ENCODE results near the gene ASTN1.

Gene ASTN1

DNA sequence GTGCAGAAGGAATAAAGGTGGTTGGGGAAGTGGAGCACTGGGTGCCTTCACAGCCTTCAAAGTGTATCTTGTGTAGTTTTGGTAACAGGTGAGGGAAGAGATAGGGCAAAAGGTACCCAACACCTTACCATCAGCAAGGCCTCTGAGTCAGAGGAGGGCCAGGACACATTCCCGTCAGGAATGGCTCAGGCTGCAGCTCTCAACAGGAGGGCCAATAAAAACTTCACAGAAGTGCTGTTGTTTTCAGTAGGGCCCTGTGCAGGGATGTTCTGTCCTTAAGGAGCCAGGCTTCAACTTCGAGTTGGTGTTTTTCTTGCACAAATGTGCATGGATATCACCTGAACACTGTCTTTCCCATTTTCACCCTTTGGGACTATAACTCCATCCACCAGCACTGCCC lies 333.4 kb downstream of the ASTN1 start:
- POLR2A ChIA-PET = no interaction called here
- no peak for DNase-seq (ENCODE audit: extremely low spot score)
- TF ChIP-seq, protein P1, sequence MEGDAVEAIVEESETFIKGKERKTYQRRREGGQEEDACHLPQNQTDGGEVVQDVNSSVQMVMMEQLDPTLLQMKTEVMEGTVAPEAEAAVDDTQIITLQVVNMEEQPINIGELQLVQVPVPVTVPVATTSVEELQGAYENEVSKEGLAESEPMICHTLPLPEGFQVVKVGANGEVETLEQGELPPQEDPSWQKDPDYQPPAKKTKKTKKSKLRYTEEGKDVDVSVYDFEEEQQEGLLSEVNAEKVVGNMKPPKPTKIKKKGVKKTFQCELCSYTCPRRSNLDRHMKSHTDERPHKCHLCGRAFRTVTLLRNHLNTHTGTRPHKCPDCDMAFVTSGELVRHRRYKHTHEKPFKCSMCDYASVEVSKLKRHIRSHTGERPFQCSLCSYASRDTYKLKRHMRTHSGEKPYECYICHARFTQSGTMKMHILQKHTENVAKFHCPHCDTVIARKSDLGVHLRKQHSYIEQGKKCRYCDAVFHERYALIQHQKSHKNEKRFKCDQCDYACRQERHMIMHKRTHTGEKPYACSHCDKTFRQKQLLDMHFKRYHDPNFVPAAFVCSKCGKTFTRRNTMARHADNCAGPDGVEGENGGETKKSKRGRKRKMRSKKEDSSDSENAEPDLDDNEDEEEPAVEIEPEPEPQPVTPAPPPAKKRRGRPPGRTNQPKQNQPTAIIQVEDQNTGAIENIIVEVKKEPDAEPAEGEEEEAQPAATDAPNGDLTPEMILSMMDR (IDR thresholded peaks at IDR 0.05; ENCODE audit: control extremely low read depth, extremely low read depth, low read depth, missing control alignments) = no peak
- CTCF ChIA-PET = no interaction called here

- no peak for DNase-seq (ENCODE audit: extremely low spot score)
- CTCF ChIA-PET = interaction anchor here (1.4 kb wide), 2 partner anchors 38 to 62 kb away, joined by 3 read pairs; no protein-coding TSS in a partner anchor
- TF ChIP-seq, protein P1 (IDR thresholded peaks at IDR 0.05; ENCODE audit: control extremely low read depth, extremely low read depth, low read depth, missing control alignments) = no peak
- POLR2A ChIA-PET = no interaction called here
Measured at GRCh38 chr1:176829261-176829660, 335.3 kb downstream of the ASTN1 start.

GRCh38 chr1:176826265-176826664 lies 338.2 kb downstream of the ASTN1 start:
- ChIA-PET POLR2A (no interaction called here), CTCF (interaction anchor here (1.3 kb wide), 1 partner anchor 14 kb away, joined by 5 read pairs; no protein-coding TSS in a partner anchor)
- TF ChIP-seq, protein P1 (IDR thresholded peaks at IDR 0.05; ENCODE audit: control extremely low read depth, extremely low read depth, low read depth, missing control alignments) = no peak
- DNase-seq (ENCODE audit: extremely low spot score) = no peak

GRCh38 chr1:176820391-176821031 lies 344.0 kb downstream of the ASTN1 start:
- TF ChIP-seq, protein P1 (IDR thresholded peaks at IDR 0.05; ENCODE audit: control extremely low read depth, extremely low read depth, low read depth, missing control alignments) = no peak
- ChIA-PET CTCF (no interaction called here), POLR2A (no interaction called here)
- no peak for DNase-seq (ENCODE audit: extremely low spot score)

DNA sequence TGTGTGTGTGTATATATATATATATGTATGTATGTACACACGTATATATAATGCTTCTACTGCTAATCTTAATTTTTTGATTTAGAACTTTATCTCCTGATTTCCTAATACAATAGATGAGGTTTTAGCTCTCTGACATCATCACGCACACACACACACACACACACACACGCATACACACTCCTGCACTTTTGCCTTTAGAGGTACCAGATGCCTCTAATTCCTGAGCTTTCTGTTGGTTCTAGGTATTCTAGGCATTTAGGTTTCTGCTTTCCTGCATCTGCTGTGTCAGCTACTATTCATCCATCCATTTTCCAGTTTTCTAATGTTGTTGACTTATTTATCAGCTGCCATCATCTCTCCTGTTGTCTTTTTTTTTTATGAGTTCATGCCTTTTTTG lies 348.3 kb downstream of the ASTN1 start:
- TF ChIP-seq, protein P1 (IDR thresholded peaks at IDR 0.05; ENCODE audit: control extremely low read depth, extremely low read depth, low read depth, missing control alignments) = no peak
- no peak for DNase-seq (ENCODE audit: extremely low spot score)
- ChIA-PET POLR2A (no interaction called here), CTCF (no interaction called here)

GRCh38 chr1:176815621-176816020 lies 348.9 kb downstream of the ASTN1 start:
- CTCF ChIA-PET = no interaction called here
- TF ChIP-seq, protein P1 (IDR thresholded peaks at IDR 0.05; ENCODE audit: control extremely low read depth, extremely low read depth, low read depth, missing control alignments) = no peak
- POLR2A ChIA-PET = no interaction called here
- DNase-seq (ENCODE audit: extremely low spot score) = no peak

Measured in GM10248 (cell line).